OCI-LY1 (cell line): ENCODE results near the gene IKZF1.

Experiments used
- CTCF ChIP-seq: fragments of 200-600 bp; sonication (generic), shearing (Covaris generic); IDR thresholded peaks from 2 replicates; pipeline ENCODE4 v1.5.1; 2017; ENCODE audit warnings: mild to moderate bottlenecking, antibody characterized with exemption, low read length, moderate library complexity, mixed read lengths
- EZH2 ChIP-seq: fragments of 200-600 bp; sonication (generic), shearing (Covaris generic); IDR thresholded peaks from 2 replicates; pipeline ENCODE4 v1.8.0; 2017; ENCODE audit warnings: borderline replicate concordance, mixed run types, mild to moderate bottlenecking, antibody characterized with exemption, low read length, moderate library complexity, mixed read lengths

DNA sequence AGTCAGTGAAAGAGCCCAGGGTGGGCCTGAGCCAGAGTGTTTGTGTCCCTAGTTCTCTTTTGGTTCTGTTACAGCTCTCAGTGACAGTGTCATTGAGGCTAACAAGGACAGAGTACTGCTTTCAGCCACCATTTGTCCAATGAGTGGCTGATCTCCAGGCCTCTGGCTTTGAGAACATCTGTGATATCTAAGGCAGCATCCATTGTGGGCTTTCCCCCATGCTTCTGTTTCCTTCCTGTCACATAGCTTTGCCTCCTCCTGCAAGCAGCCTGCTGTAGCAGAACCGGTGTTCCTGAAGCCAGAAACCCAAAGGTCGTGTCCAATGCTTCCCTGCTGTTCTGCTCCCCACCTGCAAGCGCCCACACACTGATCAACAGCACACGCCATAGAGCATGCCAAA is 68.4 kb downstream of the IKZF1 start:
- TF ChIP-seq CTCF (no peak), EZH2 (no peak)
